Renal pelvis (tissue), 4 donors: ENCODE results near the gene EPB41L4A. TPM values are rescaled to one million over a fixed set of nuclear protein-coding genes. Genes with fewer than 3 reads are reported as not detected.

Source experiments
- DNase-seq: peaks from one replicate; pipeline ENCODE4 v3.0.0-alpha.2; 2013
- polyA plus RNA-seq, 3 donors: library from polyadenylated mRNA; unstranded; fragments of 120-200 nt; gene quantifications; one replicate each; pipeline ENCODE4 v1.2.1, GENCODE V29; 2013; ENCODE audit not compliant: insufficient read length in 3 of 3

The EPB41L4A gene
- polyA plus RNA-seq, 3 donors = 21.4 to 32.4 (median 24.5) TPM

GRCh38 chr5:112113565-112113964 lies 305.5 kb downstream of the EPB41L4A start:
- DNase-seq = no peak
